GM18870 (cell line): Measurements from ENCODE around the gene SREK1.
"Not testable (repeated sequence)": the region's sequence is repeated elsewhere in the genome, so short reads cannot be mapped to it uniquely, and the experiment has no call there.

Experiments used
- ATAC-seq: cut with Tn5 transposase; IDR thresholded peaks from one replicate; pipeline ENCODE4 v1.9.1; 2021; ENCODE audit warnings: moderate library complexity; ENCODE audit not compliant: unreplicated experiment

Gene SREK1

DNA sequence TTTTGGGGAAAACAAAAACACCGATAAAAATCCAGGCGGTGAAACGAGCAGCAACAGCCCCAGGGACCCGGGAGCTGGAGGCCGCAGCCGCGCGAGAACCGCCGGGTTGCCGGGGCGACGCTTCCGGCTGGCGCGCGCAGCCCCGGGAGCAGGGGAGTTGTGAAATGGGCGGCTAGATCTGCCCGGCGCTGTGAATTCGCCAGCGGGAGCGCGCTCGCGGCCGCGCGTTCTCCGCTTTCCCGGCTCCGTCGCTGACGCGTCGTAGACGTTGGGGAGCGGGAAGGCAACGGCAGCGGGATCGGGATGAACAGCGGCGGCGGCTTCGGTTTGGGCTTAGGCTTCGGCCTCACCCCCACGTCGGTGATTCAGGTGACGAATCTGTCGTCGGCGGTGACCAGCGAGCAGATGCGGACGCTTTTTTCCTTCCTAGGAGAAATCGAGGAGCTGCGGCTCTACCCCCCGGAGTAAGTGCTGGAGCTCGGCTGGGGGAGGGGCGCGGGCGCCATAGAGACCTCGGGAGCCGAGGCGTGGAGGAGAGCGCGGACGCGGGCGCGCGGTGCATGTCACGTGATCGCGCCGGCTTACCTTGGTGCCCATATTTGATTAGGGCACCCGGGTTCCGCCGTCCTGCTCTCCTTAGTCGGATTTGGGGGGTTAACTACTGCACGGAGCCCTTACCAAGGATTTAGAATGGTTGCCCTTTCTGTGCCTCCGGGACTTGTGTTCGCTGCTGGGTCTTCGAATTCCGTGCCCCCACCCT lies at the start of gene SREK1:
Gene SREK1 (plus strand): TSS at position 227 of the 760 bp plus-strand sequence. CDS start 77 bp downstream, at position 304.
- peak; percentile 70 for ATAC-seq

GRCh38 chr5:66100851-66101250 lies 43.2 kb upstream of the SREK1 start:
- no peak for ATAC-seq

GRCh38 chr5:66113160-66113559 lies 30.9 kb upstream of the SREK1 start:
- no peak for ATAC-seq

DNA sequence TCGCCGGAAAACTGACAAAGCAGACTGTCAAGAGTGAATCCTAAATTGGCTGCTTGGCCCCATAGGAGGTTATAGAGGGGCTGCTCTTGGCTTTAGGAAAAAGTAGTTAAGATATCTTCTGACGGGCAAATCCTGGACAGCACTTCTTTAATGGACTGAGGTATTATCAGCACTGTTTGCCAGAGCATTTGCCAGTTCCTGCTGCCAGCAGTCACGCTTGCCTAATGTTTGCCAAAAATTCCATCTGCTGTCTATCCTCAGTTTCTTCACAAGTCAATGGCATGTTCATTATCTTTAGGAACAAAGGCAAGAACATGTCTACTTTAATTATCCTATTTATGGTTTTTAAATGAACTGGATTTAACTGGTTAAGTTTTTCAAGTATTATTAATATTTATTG lies 25.8 kb upstream of the SREK1 start:
- no peak for ATAC-seq

DNA sequence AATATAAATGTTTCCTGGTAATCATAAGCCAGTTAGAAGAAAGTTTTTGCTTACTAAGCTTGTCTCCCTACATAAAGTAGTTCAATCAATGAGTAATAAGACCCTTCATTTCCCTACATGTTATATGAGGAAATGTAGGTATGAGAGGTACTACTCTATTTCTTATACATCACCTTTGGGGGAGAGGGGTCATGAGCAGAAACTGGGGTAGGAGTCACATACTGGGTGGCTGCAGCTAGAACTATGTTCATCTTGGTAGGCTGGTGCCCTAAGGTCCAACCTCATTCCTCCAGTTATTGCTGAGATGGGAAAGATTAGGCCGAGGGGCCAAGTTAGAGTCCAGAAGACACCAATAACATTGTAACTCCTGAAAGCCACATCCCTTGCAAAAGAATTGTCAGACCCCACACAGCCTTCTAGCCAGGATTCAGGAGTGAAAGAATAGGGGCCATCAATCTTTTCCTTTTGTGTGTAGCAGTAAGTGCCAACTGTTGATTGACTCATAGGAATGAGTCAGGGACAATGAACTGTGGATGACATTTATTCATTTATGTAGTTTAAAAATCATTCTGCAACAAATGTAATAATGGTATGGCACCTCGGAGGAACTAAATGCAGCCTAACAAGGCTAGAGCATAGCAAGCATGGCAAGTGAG lies 21.6 kb upstream of the SREK1 start:
- no peak for ATAC-seq

DNA sequence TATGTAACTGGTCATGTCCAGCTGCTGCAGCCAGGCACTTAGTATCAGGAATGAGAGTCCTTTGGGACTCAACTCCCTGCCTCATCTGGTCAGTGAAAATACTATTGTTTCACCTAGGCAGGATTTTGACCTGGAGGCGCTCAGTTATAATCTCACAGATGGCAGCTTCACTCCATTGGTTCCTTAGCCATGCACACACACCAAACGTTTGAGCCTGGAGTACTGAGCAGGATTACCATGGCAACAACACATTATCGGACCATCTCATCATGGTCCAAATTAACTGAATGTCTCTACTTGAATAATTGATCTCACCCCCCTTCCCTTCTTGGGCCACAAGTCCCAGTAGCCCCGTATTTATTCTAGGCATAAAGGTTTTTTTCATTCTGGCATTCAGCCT lies 15.0 kb upstream of the SREK1 start:
- ATAC-seq = no peak

DNA sequence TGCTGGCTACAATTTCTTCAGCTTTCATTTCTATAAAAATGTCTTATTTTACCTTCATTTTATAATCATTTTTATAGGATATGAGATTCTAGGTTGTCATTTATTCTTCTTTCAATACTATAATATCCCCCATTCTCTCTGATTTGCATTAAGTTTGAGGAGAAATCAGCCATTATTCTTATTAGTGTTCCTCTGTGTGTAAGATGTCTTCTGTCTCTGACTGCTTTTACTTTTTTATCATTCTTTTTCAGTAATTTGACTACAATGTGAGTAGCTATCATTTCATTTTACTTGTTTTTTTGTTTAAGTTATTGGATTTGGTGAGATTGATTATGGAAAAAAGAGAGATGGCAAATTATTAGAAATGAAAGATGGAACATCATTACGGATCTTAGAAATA lies 13.6 kb upstream of the SREK1 start:
- ATAC-seq = no peak

DNA sequence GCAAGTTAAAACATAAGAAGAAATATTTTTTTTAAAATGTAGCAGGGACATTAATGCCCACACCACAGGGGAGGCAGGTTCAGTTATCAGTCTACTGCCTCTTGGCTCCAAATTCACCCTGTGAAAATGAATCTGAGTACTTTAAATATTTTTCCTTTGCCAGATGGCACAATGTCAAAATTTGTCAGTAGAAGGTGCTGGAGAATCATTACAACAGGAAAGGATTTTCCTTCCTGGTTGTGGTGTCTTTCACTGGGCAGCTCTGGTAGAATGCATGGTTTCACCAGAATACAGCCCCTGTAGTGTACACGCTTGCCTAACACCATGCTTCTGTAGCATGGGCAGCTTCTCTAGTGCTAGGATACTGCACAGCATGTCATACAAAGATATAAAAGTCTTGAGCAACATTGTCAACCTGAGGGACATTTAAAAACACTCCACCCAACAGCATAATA lies 9.7 kb upstream of the SREK1 start:
- ATAC-seq = no peak

DNA sequence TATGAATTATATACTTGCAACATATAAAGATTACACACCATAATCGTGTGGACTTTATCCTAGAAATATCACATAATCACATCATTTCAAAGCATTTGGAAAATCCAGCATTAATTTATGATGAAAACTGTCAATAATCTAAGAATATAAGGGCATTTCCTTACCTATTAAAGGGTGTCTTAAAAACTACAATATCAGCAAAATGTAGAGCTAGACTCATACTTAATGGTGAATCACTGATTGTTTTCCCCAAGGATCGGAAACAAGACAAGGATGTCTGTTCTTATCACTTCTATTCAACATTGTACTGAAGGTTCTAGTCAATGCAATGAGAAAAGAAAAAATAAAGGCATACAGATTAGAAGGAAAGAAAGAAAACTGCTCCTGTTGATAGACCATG lies 8.0 kb upstream of the SREK1 start:
- no peak for ATAC-seq

DNA sequence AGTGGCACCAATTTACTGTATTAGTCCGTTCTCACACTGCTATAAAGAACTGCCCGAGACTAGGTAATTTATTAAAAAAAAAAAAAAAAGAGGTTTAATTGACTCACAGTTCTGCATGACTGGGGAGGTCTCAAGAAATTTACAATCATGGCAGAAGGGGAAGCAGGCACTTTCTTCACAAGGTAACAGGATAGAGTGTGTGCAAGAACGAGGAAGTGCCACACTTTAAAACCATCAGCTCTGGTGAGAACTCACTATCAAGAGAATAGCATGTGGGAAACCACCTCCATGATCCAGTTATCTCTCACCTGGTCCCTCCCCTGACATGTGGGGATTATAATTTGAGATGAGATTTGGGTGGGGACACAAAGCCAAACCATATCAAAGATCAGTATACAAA lies 7.2 kb upstream of the SREK1 start:
- ATAC-seq = not testable (repeated sequence)

- ATAC-seq = no peak
Observed at GRCh38 chr5:66138637-66139317, 5.3 kb upstream of the SREK1 start.

DNA sequence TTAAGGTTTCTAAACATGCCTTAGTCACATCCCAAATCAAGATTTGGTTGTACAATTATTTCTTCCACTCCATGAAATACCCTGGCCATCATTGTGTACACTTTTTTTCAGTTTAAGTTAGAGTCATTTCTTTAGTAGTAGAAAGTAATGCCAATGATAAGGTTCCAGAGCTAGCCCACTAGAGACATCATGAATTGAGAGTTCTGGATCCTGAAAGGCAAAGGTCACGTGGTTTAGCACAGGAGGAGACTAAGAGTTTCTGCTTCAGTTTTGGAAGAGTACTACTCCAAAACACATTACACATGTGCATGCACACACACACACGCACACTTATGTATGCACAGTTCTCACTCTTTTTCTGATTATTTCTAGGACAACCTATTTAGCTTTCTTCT lies 4.8 kb upstream of the SREK1 start:
- ATAC-seq = no peak

GRCh38 chr5:66142417-66142816 lies 1.7 kb upstream of the SREK1 start:
- no peak for ATAC-seq

- ATAC-seq = peak; percentile 28
Observed at GRCh38 chr5:66143473-66144073, 527 bp upstream of the SREK1 start.

DNA sequence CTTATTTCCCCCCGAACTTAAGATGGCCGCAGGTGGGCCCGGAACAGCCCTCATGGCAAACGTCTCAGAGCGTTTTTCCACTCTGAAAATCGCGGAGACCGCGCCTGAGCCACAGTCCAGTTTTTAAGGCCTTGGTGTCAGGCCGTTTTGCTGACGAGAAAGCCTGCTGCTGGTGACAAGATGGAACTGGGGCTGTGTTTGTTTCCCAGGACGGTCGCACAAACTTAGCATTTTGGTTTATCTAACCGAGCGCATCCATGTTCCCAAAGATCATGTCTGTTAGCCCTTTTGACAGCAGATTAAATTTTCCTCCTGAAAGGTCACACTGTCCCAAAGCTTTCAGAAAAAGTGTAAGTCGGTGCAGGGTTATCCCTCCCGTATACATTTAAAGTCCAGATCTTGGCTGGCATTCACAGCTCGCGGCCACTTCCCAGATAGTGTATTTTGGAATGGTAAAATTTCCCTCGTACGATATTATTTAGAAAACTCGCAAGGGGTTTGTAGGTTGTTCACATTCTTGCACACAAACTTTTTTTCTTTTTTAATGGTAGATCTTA lies 812 bp downstream of the SREK1 start:
- ATAC-seq = peak; percentile 37

DNA sequence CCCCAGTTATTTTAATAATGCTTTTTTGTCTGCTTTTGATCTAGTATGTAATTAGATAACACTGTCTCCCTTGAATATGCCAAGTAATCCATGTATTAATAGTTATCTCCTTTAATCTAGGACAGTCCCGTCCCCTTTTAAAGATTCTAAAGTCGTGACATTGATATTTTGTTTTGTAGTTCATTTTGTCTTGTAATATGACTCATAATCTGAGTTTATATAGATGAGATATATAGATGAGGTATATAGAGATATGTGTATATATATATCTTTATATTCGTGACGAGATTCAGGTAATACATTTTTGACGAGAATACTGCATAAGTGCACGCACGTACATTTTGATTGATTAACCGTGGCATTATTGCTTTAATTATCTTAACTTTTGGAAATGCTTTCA lies 1.6 kb downstream of the SREK1 start:
- no peak for ATAC-seq

DNA sequence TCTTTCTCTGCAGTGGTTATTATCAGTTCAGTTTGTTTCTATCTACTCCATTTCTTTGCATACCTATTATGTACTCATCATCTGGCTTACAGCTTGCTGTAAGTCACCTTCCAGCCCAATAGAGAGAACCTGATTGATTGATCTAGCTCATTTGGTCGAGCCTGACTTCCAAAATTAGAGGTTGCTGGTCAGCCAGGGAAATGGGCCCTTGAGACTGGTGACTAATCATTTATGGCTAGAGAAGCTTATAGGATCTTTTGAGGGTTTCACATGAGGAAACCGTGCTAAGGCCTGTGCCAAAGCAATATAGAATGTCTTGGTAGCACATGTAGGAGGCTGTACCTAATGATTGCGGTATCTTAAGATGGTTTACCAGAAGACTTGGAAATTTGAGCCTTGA lies 5.8 kb downstream of the SREK1 start:
- no peak for ATAC-seq

GRCh38 chr5:66151030-66151429 lies 6.9 kb downstream of the SREK1 start:
- no peak for ATAC-seq

- ATAC-seq = no peak
Observed at GRCh38 chr5:66151491-66151890, 7.4 kb downstream of the SREK1 start.

GRCh38 chr5:66157046-66157445 lies 12.9 kb downstream of the SREK1 start:
- no peak for ATAC-seq

- no peak for ATAC-seq
Observed at GRCh38 chr5:66161356-66161755, 17.3 kb downstream of the SREK1 start.
